GM19043 (cell line): ENCODE data around the gene SGCA.

Source experiments
- ATAC-seq: cut with Tn5 transposase; IDR thresholded peaks from one replicate; pipeline ENCODE4 v1.9.1; 2021; ENCODE audit warnings: low read depth; ENCODE audit not compliant: unreplicated experiment

Gene SGCA

GRCh38 chr17:50133769-50134099 lies 32.1 kb upstream of the SGCA start:
- ATAC-seq: no peak

GRCh38 chr17:50134206-50135110 lies 31.3 kb upstream of the SGCA start:
- ATAC-seq: no peak

- no peak for ATAC-seq
These were observed 30.3 kb upstream of the SGCA start for GRCh38 chr17:50135316-50136095.

- no peak for ATAC-seq
These were observed 29.6 kb upstream of the SGCA start for GRCh38 chr17:50136096-50136687.

GRCh38 chr17:50137042-50137441 lies 28.8 kb upstream of the SGCA start:
- no peak for ATAC-seq

- no peak for ATAC-seq
These were observed 26.5 kb upstream of the SGCA start for GRCh38 chr17:50139185-50139783.

GRCh38 chr17:50139950-50140885 lies 25.6 kb upstream of the SGCA start:
- ATAC-seq: no peak

- ATAC-seq: no peak
These were observed 24.6 kb upstream of the SGCA start for GRCh38 chr17:50141026-50141744.

GRCh38 chr17:50141745-50142110 lies 24.1 kb upstream of the SGCA start:
- ATAC-seq: no peak

- ATAC-seq: no peak
These were observed 22.2 kb upstream of the SGCA start for GRCh38 chr17:50143461-50144176.

- no peak for ATAC-seq
These were observed 21.4 kb upstream of the SGCA start for GRCh38 chr17:50144355-50144754.

- ATAC-seq: no peak
These were observed 20.8 kb upstream of the SGCA start for GRCh38 chr17:50144845-50145531.

GRCh38 chr17:50145532-50146229 lies 20.1 kb upstream of the SGCA start:
- no peak for ATAC-seq

GRCh38 chr17:50146230-50146926 lies 19.4 kb upstream of the SGCA start:
- ATAC-seq: no peak

- ATAC-seq: no peak
These were observed 18.7 kb upstream of the SGCA start for GRCh38 chr17:50146927-50147665.

GRCh38 chr17:50147841-50148225 lies 18.0 kb upstream of the SGCA start:
- no peak for ATAC-seq
